ENCODE measurements around the gene HECW1.
"Not testable (repeated sequence)": the region's sequence is repeated elsewhere in the genome, so short reads cannot be mapped to it uniquely, and the experiment has no call there.

Gene HECW1

DNA sequence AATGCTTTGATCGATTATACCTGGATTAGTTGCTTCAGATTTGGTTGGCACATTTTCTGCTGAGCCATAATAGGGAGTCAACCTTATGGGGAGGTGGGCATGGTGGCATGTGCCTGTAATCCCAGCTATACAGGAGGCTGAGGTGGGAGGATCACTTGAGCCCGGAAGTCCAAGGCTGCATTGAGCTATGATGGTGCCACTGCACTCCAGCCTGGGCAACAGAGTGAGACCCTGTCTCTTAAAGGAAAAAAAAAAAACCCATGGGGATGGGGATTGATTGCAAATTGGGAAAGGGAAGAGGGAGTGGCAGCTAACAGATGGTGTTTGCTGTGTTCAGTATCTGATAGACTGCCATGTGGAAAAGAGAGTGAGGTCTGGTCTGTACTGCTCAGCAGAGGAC lies 481.6 kb downstream of the HECW1 start:
- DNase-seq = no peak

DNA sequence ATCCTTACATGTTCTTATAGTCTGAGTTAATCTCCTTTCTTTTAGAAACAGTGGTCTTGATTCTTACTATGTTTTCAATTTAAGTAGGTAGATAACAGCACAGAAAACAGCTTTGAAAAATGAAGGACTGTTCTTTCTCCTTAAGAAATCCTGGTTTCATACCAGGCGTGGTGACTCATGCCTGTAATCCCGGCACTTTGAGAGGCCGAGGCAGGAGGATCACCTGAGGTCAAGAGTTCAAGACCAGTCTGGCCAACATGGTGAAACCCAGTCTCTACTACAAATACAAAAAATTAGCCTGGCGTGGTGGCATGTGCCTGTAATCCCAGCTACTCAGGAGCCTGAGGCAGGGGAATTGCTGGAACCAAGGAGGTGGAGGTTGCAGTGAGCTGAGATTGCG lies 484.0 kb downstream of the HECW1 start:
- not testable (repeated sequence) for DNase-seq

DNA sequence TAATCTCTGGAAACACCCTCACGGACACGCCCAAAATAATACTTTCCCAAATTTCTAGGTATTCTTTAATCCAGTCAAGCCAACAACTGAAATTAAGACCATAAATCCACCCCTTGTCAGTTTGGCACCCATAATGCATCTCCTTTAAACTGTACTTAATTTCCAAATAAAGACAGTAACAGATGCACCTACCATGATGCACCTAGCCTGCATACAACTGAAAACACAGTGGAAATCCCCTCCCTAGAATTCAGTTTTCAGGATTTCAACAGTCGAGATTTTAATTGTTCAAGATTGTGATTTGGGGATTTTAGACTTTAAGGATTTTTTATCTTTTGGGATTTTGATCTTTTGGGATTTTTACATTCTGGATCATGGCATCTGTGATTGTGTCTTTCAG lies 487.6 kb downstream of the HECW1 start:
- no peak for DNase-seq

DNA sequence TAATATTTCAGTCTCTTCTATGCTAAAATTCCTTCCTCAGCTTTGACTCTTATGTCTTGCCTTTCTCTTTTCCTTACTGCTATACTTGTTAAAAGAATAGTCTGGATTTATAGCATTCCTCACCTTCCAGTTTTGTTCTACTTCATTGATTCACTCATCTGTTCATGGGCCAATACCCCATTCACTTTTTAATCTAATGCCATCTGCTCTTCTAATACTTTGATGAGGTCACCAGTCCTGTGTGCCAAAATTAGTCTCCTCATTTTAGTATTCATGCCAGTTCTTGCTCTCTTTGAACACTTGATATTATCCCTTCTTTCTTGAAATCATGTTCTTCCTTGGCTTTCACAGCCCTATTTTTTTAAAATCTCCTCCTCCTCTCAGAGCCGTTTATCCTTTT lies 489.8 kb downstream of the HECW1 start:
- no peak for DNase-seq

DNA sequence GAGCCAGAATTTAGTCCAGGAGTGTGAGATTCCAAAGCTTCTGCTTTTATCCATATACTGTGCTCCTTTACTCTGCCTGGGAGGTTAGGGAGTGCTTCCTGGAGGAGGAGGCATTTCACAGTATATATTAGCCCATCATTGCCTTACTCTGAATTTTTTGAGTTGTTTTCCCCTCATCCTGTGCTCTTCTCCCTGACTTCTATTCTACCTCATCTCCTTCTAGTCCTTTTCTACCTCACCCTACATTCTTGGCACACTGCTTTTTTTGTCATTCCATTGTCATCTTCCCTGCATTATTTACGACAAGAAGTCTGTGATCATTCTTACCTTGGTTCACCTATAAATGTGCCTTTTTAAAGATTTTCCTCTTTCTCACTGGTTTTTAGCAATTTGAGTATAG lies 491.8 kb downstream of the HECW1 start:
- no peak for DNase-seq

DNA sequence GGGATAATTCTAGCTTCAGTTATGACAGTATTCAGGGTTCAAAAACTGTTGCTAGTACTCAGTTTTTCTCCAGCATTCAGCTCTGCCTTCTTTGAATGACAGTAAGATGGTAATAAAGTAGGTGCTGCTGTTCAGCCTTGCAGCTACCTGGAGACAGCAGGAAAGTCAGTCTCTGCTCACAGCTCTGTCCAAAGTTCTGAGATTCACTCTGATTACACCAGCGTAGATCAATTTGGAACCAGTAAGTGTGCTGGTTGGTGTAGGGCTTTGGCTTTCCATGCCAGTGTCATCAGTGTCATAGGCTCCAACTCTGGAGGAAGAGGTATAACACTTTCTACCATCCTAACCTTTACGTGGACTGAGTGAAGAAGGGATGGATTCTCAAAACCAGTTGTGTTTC lies 496.6 kb downstream of the HECW1 start:
- DNase-seq = no peak

DNA sequence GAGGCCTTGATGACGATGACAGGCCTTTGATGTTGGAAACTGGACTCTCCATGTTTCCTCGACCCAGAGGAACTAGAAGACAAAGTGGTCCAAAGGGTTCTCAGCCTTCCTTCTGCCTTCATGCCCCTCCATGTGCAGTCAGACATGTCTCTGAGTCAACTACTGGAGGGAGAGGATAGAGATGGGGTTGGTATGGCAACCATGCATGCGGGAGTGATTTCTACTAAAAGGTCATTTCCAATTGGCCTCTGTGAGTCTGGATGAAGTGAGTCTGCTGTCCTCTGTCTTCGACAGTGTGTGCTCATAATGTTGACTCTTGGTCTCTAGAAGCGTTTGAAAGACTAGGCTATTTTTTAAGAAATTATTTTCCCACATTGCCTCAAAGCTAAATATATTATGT lies 499.7 kb downstream of the HECW1 start:
- no peak for DNase-seq

DNA sequence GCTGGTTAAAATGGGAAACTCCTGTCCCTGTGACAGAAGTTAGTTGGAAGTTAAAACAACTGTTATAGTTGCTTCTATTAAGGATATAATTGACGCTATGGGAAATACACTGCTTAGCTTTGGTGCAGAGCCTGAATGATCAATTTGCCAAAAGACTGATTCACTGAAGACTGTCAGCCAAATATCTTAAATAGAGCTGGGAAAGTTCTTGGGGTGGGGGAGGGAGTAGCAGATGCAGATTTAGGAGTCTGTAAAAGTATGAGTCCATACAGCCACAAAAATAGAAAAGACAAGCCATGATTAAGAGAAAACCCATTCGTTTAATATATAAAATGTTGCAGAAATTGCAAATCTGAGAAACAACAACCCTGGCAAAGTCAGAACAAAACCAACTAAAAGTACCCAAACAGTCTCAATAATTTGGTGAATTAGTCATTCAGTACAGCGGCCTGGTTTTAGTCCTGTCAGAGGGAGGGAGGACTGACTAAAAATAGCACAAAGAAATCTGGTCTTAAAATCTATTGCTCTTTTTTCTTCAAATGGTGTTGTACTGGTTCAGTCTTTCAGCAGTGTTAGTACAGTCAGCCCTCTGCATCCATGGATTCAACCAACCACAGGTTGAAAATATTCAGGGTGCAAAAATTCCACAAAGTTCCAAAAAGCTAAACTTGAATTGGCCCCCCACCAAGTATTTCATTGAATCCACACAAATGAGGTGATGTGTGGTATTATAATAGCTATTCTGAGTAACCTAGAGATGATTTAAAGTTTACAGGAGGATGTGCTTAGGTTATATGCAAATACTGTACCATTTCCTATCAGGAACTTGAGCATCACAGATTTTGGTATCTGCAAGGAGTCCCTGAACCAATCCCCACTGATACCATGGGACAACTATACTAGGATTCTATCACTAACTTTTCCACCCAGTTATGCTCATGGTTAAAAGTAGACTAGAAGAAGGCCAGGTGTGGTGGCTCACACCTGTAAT lies 500.4 kb downstream of the HECW1 start:
- peak in 1 of 56 donors; percentile 9 for DNase-seq

Data from nucleus accumbens (tissue), 56 donors.